SU-DHL-6 (cell line): ENCODE data around the gene PPARD.

Experiments
- H2AFZ ChIP-seq: fragments of 200-600 bp; sonication (generic); 2 replicates; pipeline ENCODE4 v1.6.1; 2014; ENCODE audit warnings: low read depth, mild to moderate bottlenecking, moderate library complexity, mixed read lengths, antibody characterized with exemption, low read length; ENCODE audit not compliant: severe bottlenecking
- H3F3A ChIP-seq: fragments of 200-600 bp; shearing (Covaris generic); 2 replicates; pipeline ENCODE4 v1.6.0; 2016; ENCODE audit warnings: antibody characterized with exemption, mild to moderate bottlenecking; ENCODE audit not compliant: insufficient read depth
- H3K27ac ChIP-seq: fragments of 200-600 bp; sonication (generic); 2 replicates; pipeline ENCODE4 v1.5.1; 2016; ENCODE audit warnings: low read depth, mild to moderate bottlenecking, low read length, moderate library complexity, mixed read lengths
- H3K27me3 ChIP-seq: fragments of 200-600 bp; sonication (generic), shearing (Covaris generic); 2 replicates; pipeline ENCODE4 v1.6.0; 2014; ENCODE audit warnings: mild to moderate bottlenecking, low read length
- H3K36me3 ChIP-seq: fragments of 200-600 bp; sonication (generic); 2 replicates; pipeline ENCODE4 v1.6.1; 2014; ENCODE audit warnings: mild to moderate bottlenecking, low read length, mixed read lengths
- H3K4me2 ChIP-seq: fragments of 300-600, 200-600 bp; shearing (Covaris generic), sonication (generic); 2 replicates; pipeline ENCODE4 v1.6.0; 2014; ENCODE audit warnings: low read length, low read depth, mild to moderate bottlenecking; ENCODE audit not compliant: poor library complexity, severe bottlenecking
- H3K4me3 ChIP-seq: fragments of 200-600 bp; sonication (generic); 2 replicates; pipeline ENCODE4 v1.5.1; 2014; ENCODE audit warnings: antibody characterized with exemption, low read length, mild to moderate bottlenecking, mixed read lengths; ENCODE audit not compliant: insufficient read depth, poor library complexity, severe bottlenecking
- H3K79me2 ChIP-seq: fragments of 200-600 bp; sonication (generic); 2 replicates; pipeline ENCODE4 v1.6.1; 2014; ENCODE audit warnings: mild to moderate bottlenecking, low read length, moderate library complexity; ENCODE audit not compliant: insufficient read depth
- H3K9ac ChIP-seq: fragments of 200-600 bp; sonication (generic); 2 replicates; pipeline ENCODE4 v1.7.0; 2014; ENCODE audit warnings: mild to moderate bottlenecking, low read length
- H3K9me2 ChIP-seq: fragments of 200-600 bp; sonication (generic); replicated peaks from 2 replicates; pipeline ENCODE4 v1.6.1; 2014; ENCODE audit warnings: low read length; ENCODE audit not compliant: insufficient read depth
- H3K9me3 ChIP-seq: fragments of 200-600 bp; sonication (generic); 2 replicates; pipeline ENCODE4 v1.6.1; 2014; ENCODE audit warnings: low read length, mixed read lengths; ENCODE audit not compliant: insufficient read depth
- H4K20me1 ChIP-seq: fragments of 200-600 bp; sonication (generic); 2 replicates; pipeline ENCODE4 v1.6.1; 2014; ENCODE audit warnings: low read depth, mild to moderate bottlenecking, antibody characterized with exemption, low read length, moderate library complexity, mixed read lengths
- CTCF ChIP-seq: fragments of 200-600 bp; sonication (generic); IDR thresholded peaks from one replicate; pipeline ENCODE4 v1.5.1; 2017; ENCODE audit warnings: antibody characterized with exemption, mild to moderate bottlenecking, low read length, moderate library complexity; ENCODE audit not compliant: insufficient read depth, poor library complexity, severe bottlenecking
- EZH2phosphoT487 ChIP-seq: fragments of 200-600 bp; sonication (generic), shearing (Covaris generic); conservative IDR thresholded peaks from 2 replicates; pipeline ENCODE4 v1.6.1; 2018; ENCODE audit warnings: mild to moderate bottlenecking, antibody characterized with exemption, low read length, moderate library complexity, mixed read lengths

PPARD gene

GRCh38 chr6:35372633-35373032, 30.3 kb downstream of the PPARD start:
- Histone ChIP-seq H4K20me1 (no peaks in the 10 kb centered on the region), H2AFZ (no peak overlapping the region), H3K36me3 (no peaks in the 10 kb centered on the region), H3K9me2 (no peaks in the 10 kb centered on the region), H3K27ac (no peak overlapping the region), H3K9ac (no peak overlapping the region), H3K27me3 (no peaks in the 10 kb centered on the region), H3F3A (no peaks in the 10 kb centered on the region), H3K4me3 (no peak overlapping the region), H3K9me3 (no peaks in the 10 kb centered on the region), H3K4me2 (no peak overlapping the region), H3K79me2 (no peaks in the 10 kb centered on the region)
- TF ChIP-seq CTCF (no peak), EZH2phosphoT487 (no peak)

GRCh38 chr6:35376281-35376680, 33.9 kb downstream of the PPARD start:
- Histone ChIP-seq H3K4me3 (no peak overlapping the region), H3K79me2 (no peaks in the 10 kb centered on the region), H3K9me2 (no peaks in the 10 kb centered on the region), H3K4me2 (no peak overlapping the region), H3K9ac (no peak overlapping the region), H4K20me1 (no peaks in the 10 kb centered on the region), H3K36me3 (no peaks in the 10 kb centered on the region), H3F3A (no peaks in the 10 kb centered on the region), H3K27ac (no peak overlapping the region), H3K9me3 (no peaks in the 10 kb centered on the region), H2AFZ (no peak overlapping the region), H3K27me3 (no peaks in the 10 kb centered on the region)
- no peak for TF ChIP-seq EZH2phosphoT487
- no peak for TF ChIP-seq CTCF

GRCh38 chr6:35377002-35377401, 34.6 kb downstream of the PPARD start:
- H3K4me3 ChIP-seq: no peak overlapping the region
- no peaks in the 10 kb centered on the region for H3F3A ChIP-seq
- H3K79me2 ChIP-seq: no peaks in the 10 kb centered on the region
- no peak for TF ChIP-seq CTCF
- TF ChIP-seq EZH2phosphoT487: no peak
- no peak overlapping the region for H3K27ac ChIP-seq
- no peak overlapping the region for H3K9ac ChIP-seq
- no peaks in the 10 kb centered on the region for H3K36me3 ChIP-seq
- no peak overlapping the region for H3K4me2 ChIP-seq
- H3K9me3 ChIP-seq: no peaks in the 10 kb centered on the region
- H3K27me3 ChIP-seq: no peaks in the 10 kb centered on the region
- H4K20me1 ChIP-seq: no peaks in the 10 kb centered on the region
- H2AFZ ChIP-seq: no peak overlapping the region
- H3K9me2 ChIP-seq: no peaks in the 10 kb centered on the region
